SK-N-MC (cell line): Measurements from ENCODE around the gene MAP3K12.
"Not testable (repeated sequence)": the region's sequence is repeated elsewhere in the genome, so short reads cannot be mapped to it uniquely, and the experiment has no call there.

Experiments
- DNase-seq: peaks from one replicate; pipeline ENCODE4 v3.0.0-alpha.2; 2011; ENCODE audit warnings: low read depth, low spot score
- H3K27ac ChIP-seq: fragments of 200-600 bp; sonication (generic); 2 replicates; pipeline ENCODE4 v1.5.1; 2016; ENCODE audit warnings: mixed run types
- H3K36me3 ChIP-seq: fragments of 200-600 bp; sonication (generic); 2 replicates; pipeline ENCODE4 v1.6.1; 2017; ENCODE audit warnings: antibody characterized with exemption, low read length, mixed read lengths; ENCODE audit not compliant: insufficient read depth
- H3K4me3 ChIP-seq: fragments of 200-600 bp; sonication (generic); 2 replicates; pipeline ENCODE4 v1.5.1; 2016
- H3K9ac ChIP-seq: fragments of 200-600 bp; sonication (generic); 2 replicates; pipeline ENCODE4 v1.8.0; 2017; ENCODE audit warnings: mixed run types, mixed read lengths; ENCODE audit not compliant: insufficient read length
- H3K9me3 ChIP-seq: fragments of 200-600 bp; sonication (generic); 2 replicates; pipeline ENCODE4 v1.6.1; 2017; ENCODE audit warnings: low read depth, mild to moderate bottlenecking, antibody characterized with exemption, low read length, moderate library complexity, mixed read lengths
- EZH2 ChIP-seq: fragments of 200-600 bp; sonication (generic); IDR thresholded peaks from one replicate; pipeline ENCODE4 v1.6.1; 2017; ENCODE audit warnings: antibody characterized with exemption
- FOXP2 ChIP-seq: optimal IDR thresholded peaks from 2 replicates; pipeline ENCODE3; 2011; ENCODE audit warnings: mild to moderate bottlenecking, moderate library complexity; ENCODE audit not compliant: insufficient read depth; ENCODE audit errors: extremely low read length, control extremely low read depth
- POLR2AphosphoS5 ChIP-seq: IDR thresholded peaks from 2 replicates; pipeline ENCODE4 v1.6.1; 2012; ENCODE audit warnings: mild to moderate bottlenecking, low read depth, low read length, borderline replicate concordance

The MAP3K12 gene, protein sequence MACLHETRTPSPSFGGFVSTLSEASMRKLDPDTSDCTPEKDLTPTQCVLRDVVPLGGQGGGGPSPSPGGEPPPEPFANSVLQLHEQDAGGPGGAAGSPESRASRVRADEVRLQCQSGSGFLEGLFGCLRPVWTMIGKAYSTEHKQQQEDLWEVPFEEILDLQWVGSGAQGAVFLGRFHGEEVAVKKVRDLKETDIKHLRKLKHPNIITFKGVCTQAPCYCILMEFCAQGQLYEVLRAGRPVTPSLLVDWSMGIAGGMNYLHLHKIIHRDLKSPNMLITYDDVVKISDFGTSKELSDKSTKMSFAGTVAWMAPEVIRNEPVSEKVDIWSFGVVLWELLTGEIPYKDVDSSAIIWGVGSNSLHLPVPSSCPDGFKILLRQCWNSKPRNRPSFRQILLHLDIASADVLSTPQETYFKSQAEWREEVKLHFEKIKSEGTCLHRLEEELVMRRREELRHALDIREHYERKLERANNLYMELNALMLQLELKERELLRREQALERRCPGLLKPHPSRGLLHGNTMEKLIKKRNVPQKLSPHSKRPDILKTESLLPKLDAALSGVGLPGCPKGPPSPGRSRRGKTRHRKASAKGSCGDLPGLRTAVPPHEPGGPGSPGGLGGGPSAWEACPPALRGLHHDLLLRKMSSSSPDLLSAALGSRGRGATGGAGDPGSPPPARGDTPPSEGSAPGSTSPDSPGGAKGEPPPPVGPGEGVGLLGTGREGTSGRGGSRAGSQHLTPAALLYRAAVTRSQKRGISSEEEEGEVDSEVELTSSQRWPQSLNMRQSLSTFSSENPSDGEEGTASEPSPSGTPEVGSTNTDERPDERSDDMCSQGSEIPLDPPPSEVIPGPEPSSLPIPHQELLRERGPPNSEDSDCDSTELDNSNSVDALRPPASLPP

GRCh38 chr12:53499266-53500141 lies at the start of gene MAP3K12:
Gene MAP3K12 (minus strand): TSS chr12:53499458. CDS start chr12:53487391, 12,067 bp downstream.
- H3K36me3 ChIP-seq: peaks cover 17% of the 10 kb centered on the region
- DNase-seq: no peak
- H3K9me3 ChIP-seq: no peaks in the 10 kb centered on the region

DNA sequence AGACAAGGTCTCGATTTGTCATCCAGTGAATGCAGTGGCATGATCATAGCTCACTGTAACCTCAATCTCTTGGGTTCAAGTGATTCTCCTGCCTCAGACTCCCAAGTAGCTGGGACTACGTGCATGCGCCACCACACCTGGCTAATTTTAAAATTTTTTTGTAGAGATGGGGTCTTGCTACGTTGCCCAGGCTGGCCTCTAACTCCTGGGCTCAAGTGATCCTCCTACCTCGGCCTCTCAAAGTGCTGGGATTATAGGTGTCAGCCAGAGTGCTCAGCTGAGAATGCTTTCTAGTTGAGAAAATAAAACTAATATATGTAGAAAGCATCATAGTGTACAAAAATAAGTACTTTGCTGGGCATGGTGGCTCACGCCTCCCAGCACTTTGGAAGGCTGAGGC lies 49.1 kb upstream of the MAP3K12 start:
- not testable (repeated sequence) for H3K4me3 ChIP-seq, DNase-seq, H3K9ac ChIP-seq, H3K9me3 ChIP-seq, H3K27ac ChIP-seq
- peaks cover 26% of the 10 kb centered on the region for H3K36me3 ChIP-seq

More at GRCh38 chr12:53499266-53500141, at the start of gene MAP3K12:
- H3K4me3 ChIP-seq: peak within 1 kb of the TSS; percentile 99
- TF ChIP-seq EZH2 (no peak), FOXP2 (no peak), POLR2AphosphoS5 (peak; percentile 5; the same call in 1 of the 2 replicates)
- H3K9ac ChIP-seq: peak within 1 kb of the TSS; percentile 72
- peak within 1 kb of the TSS; percentile 91 for H3K27ac ChIP-seq

GRCh38 chr12:53543539-53543938 lies 44.3 kb upstream of the MAP3K12 start:
- Histone ChIP-seq H3K36me3 (peaks cover 32% of the 10 kb centered on the region), H3K27ac (peak overlapping the region; percentile 66), H3K9ac (peak overlapping the region; percentile 14), H3K9me3 (no peaks in the 10 kb centered on the region), H3K4me3 (no peak overlapping the region)
- TF ChIP-seq POLR2AphosphoS5 (no peak), EZH2 (no peak), FOXP2 (no peak)
- no peak for DNase-seq

DNA sequence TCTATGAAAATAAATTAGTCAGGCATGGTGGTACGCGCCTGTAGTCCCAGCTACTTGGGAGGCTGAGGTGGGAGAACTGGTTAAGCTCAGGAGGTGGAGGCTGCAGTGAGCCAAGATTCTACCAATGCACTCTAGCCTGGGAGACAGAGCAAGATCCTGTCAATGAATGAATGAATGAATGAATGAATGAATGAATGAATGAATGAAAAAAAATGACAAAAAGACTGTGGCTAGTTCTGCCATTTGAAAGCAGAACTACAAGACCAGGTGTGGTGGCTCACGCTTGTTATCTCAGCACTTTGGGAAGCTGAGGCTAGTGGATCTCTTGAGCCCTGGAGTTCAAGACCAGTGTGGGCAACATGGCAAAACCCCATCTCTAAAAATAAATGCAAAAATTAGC lies 40.3 kb upstream of the MAP3K12 start:
- H3K4me3 ChIP-seq: no peak overlapping the region
- TF ChIP-seq FOXP2 (no peak), POLR2AphosphoS5 (no peak), EZH2 (no peak)
- no peaks in the 10 kb centered on the region for H3K9me3 ChIP-seq
- no peak for DNase-seq
- no peak overlapping the region for H3K9ac ChIP-seq
- H3K27ac ChIP-seq: no peak overlapping the region
- peaks cover 42% of the 10 kb centered on the region for H3K36me3 ChIP-seq

- no peaks in the 10 kb centered on the region for H3K9me3 ChIP-seq
- no peak for DNase-seq
- H3K36me3 ChIP-seq: peaks cover 51% of the 10 kb centered on the region
- no peak overlapping the region for H3K4me3 ChIP-seq
- TF ChIP-seq FOXP2 (no peak), POLR2AphosphoS5 (no peak), EZH2 (no peak)
- H3K27ac ChIP-seq: no peak overlapping the region
- H3K9ac ChIP-seq: no peak overlapping the region
Measured at GRCh38 chr12:53538209-53538689, 39.0 kb upstream of the MAP3K12 start.

DNA sequence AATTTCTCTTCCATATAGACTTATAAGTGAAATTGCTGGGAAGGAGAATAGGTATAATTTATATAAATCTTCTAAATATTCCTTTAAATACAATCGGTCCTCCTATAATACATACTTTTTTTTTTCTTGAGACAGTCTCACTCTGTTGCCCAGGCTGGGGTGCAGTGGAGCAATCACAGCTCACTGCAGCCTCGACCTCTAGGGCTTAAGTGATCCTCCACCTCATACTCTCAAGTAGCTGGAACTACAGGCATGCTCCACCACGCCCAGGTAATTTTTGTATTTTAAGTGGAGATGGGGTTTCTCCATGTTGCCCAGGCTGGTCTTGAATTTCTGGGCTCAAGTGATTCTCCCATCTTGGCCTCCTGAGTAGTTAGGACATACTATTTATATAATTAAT lies 37.7 kb upstream of the MAP3K12 start:
- DNase-seq: no peak
- TF ChIP-seq FOXP2 (no peak), POLR2AphosphoS5 (no peak), EZH2 (no peak)
- Histone ChIP-seq H3K4me3 (no peak overlapping the region), H3K36me3 (peaks cover 56% of the 10 kb centered on the region), H3K9me3 (no peaks in the 10 kb centered on the region), H3K27ac (no peak overlapping the region), H3K9ac (no peak overlapping the region)

DNA sequence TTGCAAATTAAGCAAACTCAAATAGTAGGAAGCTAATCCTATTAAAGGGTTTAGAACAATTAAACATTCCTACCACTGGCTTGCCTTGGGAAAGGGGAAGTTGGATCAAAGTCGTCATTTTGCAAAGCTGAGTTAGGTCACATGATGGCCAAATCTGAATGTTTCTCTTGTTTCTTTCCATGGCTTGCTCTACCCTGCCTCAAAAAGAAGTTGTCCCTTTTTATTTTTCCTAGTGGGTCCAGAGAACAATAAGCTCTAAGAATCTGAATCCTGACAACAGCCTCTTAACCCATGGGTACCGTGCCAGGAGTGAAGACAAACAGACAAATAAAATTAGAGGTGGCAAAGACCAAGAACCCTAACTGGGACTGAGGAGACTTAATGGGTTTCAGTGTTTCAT lies 34.2 kb upstream of the MAP3K12 start:
- DNase-seq: no peak
- peaks cover 56% of the 10 kb centered on the region for H3K36me3 ChIP-seq
- no peak overlapping the region for H3K9ac ChIP-seq
- TF ChIP-seq EZH2: no peak
- no peak for TF ChIP-seq POLR2AphosphoS5
- no peak for TF ChIP-seq FOXP2
- H3K27ac ChIP-seq: no peak overlapping the region
- no peaks in the 10 kb centered on the region for H3K9me3 ChIP-seq
- no peak overlapping the region for H3K4me3 ChIP-seq
